HG03460 (cell line): ENCODE measurements around the gene ARTN.

ENCODE experiments used
- ATAC-seq: cut with Tn5 transposase; IDR thresholded peaks from one replicate; pipeline ENCODE4 v1.9.1; 2021; ENCODE audit not compliant: unreplicated experiment

ARTN gene

GRCh38 chr1:43947061-43947873, 13.7 kb downstream of the ARTN start:
- ATAC-seq: peak; percentile 21

- no peak for ATAC-seq
These were observed 14.4 kb downstream of the ARTN start for GRCh38 chr1:43947874-43948437.

- no peak for ATAC-seq
These were observed 16.1 kb downstream of the ARTN start for GRCh38 chr1:43949678-43950077.

GRCh38 chr1:43951021-43951985, 17.7 kb downstream of the ARTN start:
- ATAC-seq: no peak

GRCh38 chr1:43952731-43953346, 19.2 kb downstream of the ARTN start:
- ATAC-seq: no peak

GRCh38 chr1:43953361-43953760, 19.8 kb downstream of the ARTN start:
- ATAC-seq: no peak

- ATAC-seq: no peak
These were observed 20.4 kb downstream of the ARTN start for GRCh38 chr1:43954036-43954435.

- ATAC-seq: no peak
These were observed 22.6 kb downstream of the ARTN start for GRCh38 chr1:43956234-43956633.

- no peak for ATAC-seq
These were observed 23.9 kb downstream of the ARTN start for GRCh38 chr1:43957407-43958040.

- no peak for ATAC-seq
These were observed 25.0 kb downstream of the ARTN start for GRCh38 chr1:43958351-43959255.

- no peak for ATAC-seq
These were observed 27.2 kb downstream of the ARTN start for GRCh38 chr1:43960798-43961197.

GRCh38 chr1:43961692-43962091, 28.1 kb downstream of the ARTN start:
- no peak for ATAC-seq

GRCh38 chr1:43962324-43962723, 28.7 kb downstream of the ARTN start:
- no peak for ATAC-seq

GRCh38 chr1:43963006-43963405, 29.4 kb downstream of the ARTN start:
- no peak for ATAC-seq

- ATAC-seq: no peak
These were observed 30.3 kb downstream of the ARTN start for GRCh38 chr1:43963890-43964289.

- ATAC-seq: no peak
These were observed 31.7 kb downstream of the ARTN start for GRCh38 chr1:43965316-43965715.

- no peak for ATAC-seq
These were observed 34.8 kb downstream of the ARTN start for GRCh38 chr1:43968348-43968948.

- no peak for ATAC-seq
These were observed 35.8 kb downstream of the ARTN start for GRCh38 chr1:43969416-43969745.

GRCh38 chr1:43969746-43970466, 36.3 kb downstream of the ARTN start, which contains the start of gene DPH2:
Gene DPH2, plus strand, starts transcription at chr1:43970010. Its CDS starts 166 bp downstream, at chr1:43970176.
- peak; percentile 68 for ATAC-seq
